HG03139 (cell line): ENCODE data around the gene CNOT11.
"Not testable (repeated sequence)": the region's sequence is repeated elsewhere in the genome, so short reads cannot be mapped to it uniquely, and the experiment has no call there.

ENCODE experiments used
- ATAC-seq: cut with Tn5 transposase; IDR thresholded peaks from one replicate; pipeline ENCODE4 v1.9.1; 2021; ENCODE audit not compliant: unreplicated experiment

The CNOT11 gene

GRCh38 chr2:101308432-101309210 lies 55.9 kb downstream of the CNOT11 start, which contains the start of gene RNF149:
RNF149 (minus strand) TSS chr2:101308701; CDS start chr2:101308588, 113 bp downstream.
- ATAC-seq, result peak; percentile 55

- ATAC-seq, result no peak
Observed at GRCh38 chr2:101310090-101310833, 57.6 kb downstream of the CNOT11 start.

GRCh38 chr2:101310834-101311695 lies 58.4 kb downstream of the CNOT11 start:
- ATAC-seq, result no peak

DNA sequence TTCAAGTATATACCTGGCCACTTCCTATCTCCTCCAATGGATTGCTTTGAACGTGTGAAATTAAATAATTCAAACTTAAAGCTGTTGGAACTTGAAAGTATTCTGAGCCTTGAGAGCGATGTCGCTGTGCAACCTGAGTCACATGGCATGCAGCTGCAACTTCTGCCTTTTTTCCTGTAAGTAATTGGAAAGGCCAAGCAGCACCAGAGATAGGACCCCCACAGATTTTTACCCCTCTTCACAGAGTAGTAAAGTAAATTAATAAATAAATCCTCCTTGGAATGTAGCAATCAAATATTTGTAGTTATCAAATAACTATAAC lies 59.0 kb downstream of the CNOT11 start:
- ATAC-seq, result no peak

- ATAC-seq, result not testable (repeated sequence)
Observed at GRCh38 chr2:101316568-101316967, 63.9 kb downstream of the CNOT11 start.
